SH-SY5Y (cell line): ENCODE results near the gene BTNL8.

ENCODE experiments used
- GATA2 ChIP-seq: IDR thresholded peaks from 2 replicates; pipeline ENCODE4 v1.6.1; 2011; ENCODE audit warnings: mild to moderate bottlenecking, low read depth, low read length
- GATA3 ChIP-seq: IDR thresholded peaks from 2 replicates; pipeline ENCODE4 v1.6.1; 2011; ENCODE audit warnings: low read depth, mild to moderate bottlenecking, low read length, moderate library complexity

DNA sequence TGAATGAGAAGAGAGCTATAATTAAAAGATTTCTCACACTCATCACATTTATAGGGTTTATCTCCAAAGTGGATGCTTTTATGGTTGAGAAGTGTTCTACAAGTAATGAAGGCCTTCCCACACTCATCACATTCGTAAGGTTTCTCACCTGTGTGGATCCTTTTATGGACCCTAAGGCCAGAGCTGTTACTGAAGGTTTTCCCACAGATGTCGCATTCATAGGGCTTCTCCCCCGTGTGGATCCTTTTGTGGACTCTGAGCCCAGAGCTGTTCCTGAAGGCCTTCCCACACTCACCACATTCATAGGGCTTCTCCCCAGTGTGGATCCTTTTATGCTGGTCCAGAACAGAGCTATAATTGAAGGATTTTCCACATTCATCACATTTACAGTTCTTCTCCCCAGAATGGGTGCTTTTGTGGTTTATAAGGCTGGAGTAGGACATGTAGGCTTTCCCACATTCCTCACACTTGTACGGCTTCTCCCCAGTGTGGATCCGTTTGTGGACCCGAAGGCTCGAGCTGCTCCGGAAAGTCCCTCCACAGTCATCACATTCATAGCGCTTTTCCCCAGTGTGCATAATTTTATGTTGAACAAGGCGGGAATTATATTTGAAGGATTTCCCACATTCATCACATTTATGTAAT, 48.4 kb upstream of the BTNL8 start:
- TF ChIP-seq GATA2 (no peak), GATA3 (no peak)
